ENCODE results near the gene GULP1. TPM values are rescaled to one million over a fixed set of nuclear protein-coding genes. Genes with fewer than 3 reads are reported as not detected.

The GULP1 gene
- total and polyA plus RNA-seq, 2 experiments from 2014 or later, result 94.6 to 181 TPM

- peaks cover under 1% of the 10 kb centered on the region; the same call in 1 of the 2 replicates for H3K9me2 ChIP-seq (ENCODE audit: insufficient read depth)
- DNase-seq (ENCODE audit: low spot score), result peak; percentile 52
- no peak overlapping the region for H2AFZ ChIP-seq
- H3K36me3 ChIP-seq (ENCODE audit: insufficient read depth), result no peaks in the 10 kb centered on the region
- H3K27me3 ChIP-seq (ENCODE audit: insufficient read depth), result no peaks in the 10 kb centered on the region
- peaks cover 51% of the 10 kb centered on the region for H3K4me1 ChIP-seq (ENCODE audit: insufficient read depth)
- no peaks in the 10 kb centered on the region for H3F3A ChIP-seq (replicated peaks; ENCODE audit: low read depth)
- ATAC-seq, result peak; percentile 83
- H4K20me1 ChIP-seq (replicated peaks; ENCODE audit: insufficient read depth), result 0 out of 2 replicates have a peak, but pooled peaks cover 2% of the 10 kb centered on the region
- H3K4me2 ChIP-seq, result peak overlapping the region; percentile 2; the same call in 1 of the 2 replicates
- TF ChIP-seq CREB1 (CRISPR knock-in tag; IDR thresholded peaks at IDR 0.05; ENCODE audit: low read depth) (no peak), NANOG (IDR thresholded peaks at IDR 0.05; ENCODE audit: borderline replicate concordance) (0 out of 2 replicates have a peak, but pooled peaks have one; percentile 20)
- peak overlapping the region; percentile 83 for H3K27ac Mint-ChIP-seq
- peaks cover 2% of the 10 kb centered on the region; the same call in 1 of the 3 replicates for H3K36me3 Mint-ChIP-seq (ENCODE audit: low read depth)
- peaks cover 53% of the 10 kb centered on the region for H3K79me2 ChIP-seq (replicated peaks; ENCODE audit: insufficient read depth)
- no peaks in the 10 kb centered on the region for H3K9me3 Mint-ChIP-seq
- H3K4me1 Mint-ChIP-seq, result peaks cover 49% of the 10 kb centered on the region
- H3K4me3 Mint-ChIP-seq, result peak overlapping the region; percentile 6; the same call in 1 of the 3 replicates
- H3K27ac ChIP-seq (ENCODE audit: low read depth), result peak overlapping the region; percentile 14; the same call in 1 of the 2 replicates
- H3K4me3 ChIP-seq, result no peak overlapping the region
- peaks cover 3% of the 10 kb centered on the region for H3K27me3 Mint-ChIP-seq (ENCODE audit: insufficient read depth, low read depth, poor library complexity)
Measured at GRCh38 chr2:188478724-188479123, 187.1 kb downstream of the GULP1 start.

- Mint-ChIP-seq H3K27me3 (ENCODE audit: insufficient read depth, low read depth, poor library complexity) (no peaks in the 10 kb centered on the region), H3K27ac (0 out of 2 replicates have a peak overlapping the region, but pooled peaks have one; percentile 25), H3K36me3 (ENCODE audit: low read depth) (peaks cover 2% of the 10 kb centered on the region; the same call in 1 of the 3 replicates), H3K4me1 (peaks cover 45% of the 10 kb centered on the region), H3K9me3 (no peaks in the 10 kb centered on the region), H3K4me3 (no peak overlapping the region)
- H3K4me3 ChIP-seq, result no peak overlapping the region
- no peaks in the 10 kb centered on the region for H3K36me3 ChIP-seq (ENCODE audit: insufficient read depth)
- no peak for ATAC-seq
- peaks cover 30% of the 10 kb centered on the region for H3K79me2 ChIP-seq (replicated peaks; ENCODE audit: insufficient read depth)
- no peaks in the 10 kb centered on the region for H3K9me2 ChIP-seq (ENCODE audit: insufficient read depth)
- no peak overlapping the region for H2AFZ ChIP-seq
- H4K20me1 ChIP-seq (replicated peaks; ENCODE audit: insufficient read depth), result no peaks in the 10 kb centered on the region
- peaks cover 31% of the 10 kb centered on the region for H3K4me1 ChIP-seq (ENCODE audit: insufficient read depth)
- no peak overlapping the region for H3K27ac ChIP-seq (ENCODE audit: low read depth)
- H3K4me2 ChIP-seq, result no peak overlapping the region
- H3F3A ChIP-seq (replicated peaks; ENCODE audit: low read depth), result no peaks in the 10 kb centered on the region
- DNase-seq (ENCODE audit: low spot score), result no peak
- H3K27me3 ChIP-seq (ENCODE audit: insufficient read depth), result no peaks in the 10 kb centered on the region
- TF ChIP-seq EZH2phosphoT487 (IDR thresholded peaks at IDR 0.05; ENCODE audit: unreplicated experiment) (no peak), EZH2 (IDR thresholded peaks at IDR 0.05; ENCODE audit: low read depth, unreplicated experiment) (no peak), ZNF331 (CRISPR knock-in tag; IDR thresholded peaks at IDR 0.05; ENCODE audit: low read depth) (no peak), REST (IDR thresholded peaks at IDR 0.05; ENCODE audit: unreplicated experiment) (no peak), ETS1 (IDR thresholded peaks at IDR 0.05) (no peak), CTCF (conservative IDR thresholded peaks at IDR 0.05; ENCODE audit: low read depth in 2 of 2) (no peak), STAT1 (IDR thresholded peaks at IDR 0.05; ENCODE audit: unreplicated experiment) (no peak), NANOG (IDR thresholded peaks at IDR 0.05; ENCODE audit: borderline replicate concordance) (no peak)
Measured at GRCh38 chr2:188481474-188481873, 189.8 kb downstream of the GULP1 start.

Measured in GM23338 (cell line).